ENCODE results near the gene NTSR2. TPM values are rescaled to one million over a fixed set of nuclear protein-coding genes. Genes with fewer than 3 reads are reported as not detected.
A peak's percentile ranks its signal among the peaks of the same experiment; 100 is the strongest.

The NTSR2 gene, protein sequence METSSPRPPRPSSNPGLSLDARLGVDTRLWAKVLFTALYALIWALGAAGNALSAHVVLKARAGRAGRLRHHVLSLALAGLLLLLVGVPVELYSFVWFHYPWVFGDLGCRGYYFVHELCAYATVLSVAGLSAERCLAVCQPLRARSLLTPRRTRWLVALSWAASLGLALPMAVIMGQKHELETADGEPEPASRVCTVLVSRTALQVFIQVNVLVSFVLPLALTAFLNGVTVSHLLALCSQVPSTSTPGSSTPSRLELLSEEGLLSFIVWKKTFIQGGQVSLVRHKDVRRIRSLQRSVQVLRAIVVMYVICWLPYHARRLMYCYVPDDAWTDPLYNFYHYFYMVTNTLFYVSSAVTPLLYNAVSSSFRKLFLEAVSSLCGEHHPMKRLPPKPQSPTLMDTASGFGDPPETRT
- total RNA-seq, result not detected

DNA sequence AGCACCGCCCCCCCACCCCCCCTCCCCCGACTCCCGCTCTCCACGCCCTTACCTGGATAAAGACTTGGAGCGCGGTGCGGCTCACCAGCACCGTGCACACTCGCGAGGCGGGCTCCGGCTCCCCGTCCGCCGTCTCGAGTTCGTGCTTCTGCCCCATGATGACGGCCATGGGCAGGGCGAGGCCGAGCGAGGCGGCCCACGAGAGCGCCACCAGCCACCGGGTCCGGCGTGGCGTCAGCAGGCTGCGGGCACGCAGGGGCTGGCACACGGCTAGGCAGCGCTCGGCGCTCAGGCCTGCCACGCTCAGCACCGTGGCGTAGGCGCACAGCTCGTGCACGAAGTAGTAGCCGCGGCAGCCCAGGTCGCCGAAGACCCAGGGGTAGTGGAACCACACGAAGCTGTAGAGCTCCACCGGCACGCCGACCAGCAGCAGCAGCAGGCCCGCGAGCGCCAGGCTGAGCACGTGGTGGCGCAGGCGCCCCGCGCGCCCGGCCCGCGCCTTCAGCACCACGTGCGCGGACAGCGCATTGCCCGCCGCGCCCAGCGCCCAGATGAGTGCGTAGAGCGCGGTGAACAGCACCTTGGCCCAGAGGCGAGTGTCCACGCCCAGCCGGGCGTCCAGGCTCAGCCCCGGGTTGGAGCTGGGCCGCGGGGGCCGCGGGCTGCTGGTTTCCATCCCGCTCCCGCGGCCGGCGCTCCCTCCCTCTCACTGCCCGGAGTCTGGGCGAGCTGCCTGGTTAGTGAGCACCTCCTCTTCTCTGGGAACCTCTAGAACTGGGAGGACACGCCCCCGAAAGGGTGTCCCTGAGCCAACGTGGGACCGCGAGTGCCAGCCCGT is at the start of gene NTSR2:
Gene NTSR2, minus strand, starts transcription at position 742 of the 838 bp plus-strand sequence. Its CDS starts 66 bp downstream, at position 676.
- ATAC-seq, result peak; percentile 98

DNA sequence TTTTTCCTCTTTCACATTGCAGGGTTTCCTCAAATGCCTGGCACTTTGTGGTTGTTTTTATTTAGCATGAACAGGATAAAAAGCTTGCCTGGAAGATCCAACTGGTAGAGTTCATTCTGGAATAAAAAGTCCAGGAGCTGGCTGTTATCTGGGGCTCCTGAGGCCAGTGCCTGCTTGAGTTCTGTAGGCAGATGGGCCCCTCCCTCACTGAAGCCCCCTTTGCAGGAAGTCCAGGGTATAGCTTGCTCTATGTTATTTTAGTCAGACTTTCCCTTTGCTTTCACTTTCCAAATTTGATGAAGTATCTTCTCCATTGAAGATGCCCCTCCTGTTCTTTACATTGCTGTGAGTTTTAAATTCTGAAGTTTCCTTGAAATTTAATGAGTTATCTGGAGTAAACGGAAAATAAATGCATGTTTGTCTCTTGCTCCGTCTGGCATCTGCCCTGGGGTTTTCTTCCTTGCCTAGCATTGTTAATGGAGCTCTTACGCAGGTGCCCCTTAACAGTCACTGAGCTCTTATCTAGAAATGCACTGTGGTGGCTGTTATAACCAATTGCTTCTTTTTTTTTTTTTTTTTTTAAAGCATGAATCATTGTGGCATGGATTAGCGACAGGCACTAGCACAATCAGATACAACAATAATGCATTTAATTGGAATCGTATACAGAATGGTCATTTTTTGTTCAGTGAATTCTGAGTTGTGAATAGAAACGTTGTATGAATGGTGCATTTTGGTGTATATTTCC is 49.4 kb upstream of the NTSR2 start:
- ATAC-seq (no peak), DNase-seq (ENCODE audit: low spot score) (no peak)

More for the DNA sequence above, at the start of gene NTSR2:
- peak; percentile 53 for DNase-seq (ENCODE audit: low spot score)

DNA sequence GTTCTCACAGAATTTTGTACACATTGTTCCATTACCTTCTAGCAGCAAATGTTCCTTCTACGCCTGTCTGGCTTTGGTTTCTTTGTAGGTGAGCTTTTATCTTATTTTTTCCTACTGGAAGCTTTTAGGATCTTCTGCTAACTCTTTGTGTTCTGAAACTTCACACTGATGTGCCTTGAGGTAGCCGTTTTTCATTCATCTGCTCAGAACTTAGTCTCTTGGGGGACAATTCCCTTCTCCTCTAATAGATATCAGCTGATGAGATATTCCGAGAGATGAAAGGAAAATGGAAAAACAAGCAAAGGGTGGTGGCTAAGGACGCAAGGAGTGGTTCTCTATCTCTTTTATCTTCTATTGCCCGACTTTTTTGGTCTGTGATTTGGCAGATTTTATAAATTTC is 48.6 kb upstream of the NTSR2 start:
- DNase-seq (ENCODE audit: low spot score) (no peak), ATAC-seq (no peak)

DNA sequence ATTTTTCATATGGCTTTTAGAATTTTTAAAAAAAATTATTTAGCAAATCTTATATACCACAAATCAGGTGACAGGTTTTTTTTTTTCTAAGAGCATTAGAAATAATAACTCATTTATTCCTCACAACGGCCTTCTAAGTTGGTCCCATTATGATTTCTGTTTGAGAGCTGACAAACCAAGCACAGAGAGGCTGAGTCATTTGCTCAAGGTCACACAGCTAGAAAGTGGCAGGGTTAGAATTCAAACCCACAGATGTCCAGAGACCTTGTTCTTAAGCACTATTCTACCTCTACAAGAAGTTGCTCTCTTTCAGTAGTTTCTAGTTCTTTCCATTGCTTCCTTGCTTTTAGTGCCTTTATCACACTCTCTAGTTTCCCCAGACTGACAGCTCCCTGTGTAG is 47.6 kb upstream of the NTSR2 start:
- ATAC-seq (no peak), DNase-seq (ENCODE audit: low spot score) (no peak)

DNA sequence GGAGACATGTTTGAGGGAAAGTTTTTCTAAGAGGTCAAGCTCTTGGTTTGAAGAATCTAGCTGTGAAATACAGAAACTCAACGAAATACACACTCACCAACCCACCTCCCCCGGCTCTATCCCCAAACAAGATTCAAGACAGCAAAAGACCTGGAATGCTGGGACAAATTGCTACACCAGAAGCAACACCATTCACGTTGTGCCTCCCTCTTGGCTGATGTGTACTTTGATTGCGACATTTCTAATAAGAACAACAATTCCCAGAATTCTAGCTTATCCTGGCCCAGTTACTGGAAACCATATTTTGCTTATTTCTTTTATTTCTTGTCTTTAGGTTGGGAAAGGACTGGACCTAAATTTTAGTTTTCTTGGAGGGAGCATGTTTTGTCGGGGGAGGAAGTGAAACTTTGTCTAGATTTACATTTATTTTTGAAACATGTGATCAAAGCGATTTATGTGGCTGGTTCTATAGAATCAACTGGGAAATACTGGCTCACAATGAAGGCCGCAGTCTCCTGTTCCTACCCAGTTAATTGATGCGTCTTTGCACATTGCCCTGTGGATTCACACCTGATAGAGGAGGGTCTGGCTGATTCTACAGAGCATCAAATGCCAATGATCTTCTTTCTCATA is 46.8 kb upstream of the NTSR2 start:
- peak; percentile 64 for DNase-seq (ENCODE audit: low spot score)
- ATAC-seq, result peak; percentile 63

DNA sequence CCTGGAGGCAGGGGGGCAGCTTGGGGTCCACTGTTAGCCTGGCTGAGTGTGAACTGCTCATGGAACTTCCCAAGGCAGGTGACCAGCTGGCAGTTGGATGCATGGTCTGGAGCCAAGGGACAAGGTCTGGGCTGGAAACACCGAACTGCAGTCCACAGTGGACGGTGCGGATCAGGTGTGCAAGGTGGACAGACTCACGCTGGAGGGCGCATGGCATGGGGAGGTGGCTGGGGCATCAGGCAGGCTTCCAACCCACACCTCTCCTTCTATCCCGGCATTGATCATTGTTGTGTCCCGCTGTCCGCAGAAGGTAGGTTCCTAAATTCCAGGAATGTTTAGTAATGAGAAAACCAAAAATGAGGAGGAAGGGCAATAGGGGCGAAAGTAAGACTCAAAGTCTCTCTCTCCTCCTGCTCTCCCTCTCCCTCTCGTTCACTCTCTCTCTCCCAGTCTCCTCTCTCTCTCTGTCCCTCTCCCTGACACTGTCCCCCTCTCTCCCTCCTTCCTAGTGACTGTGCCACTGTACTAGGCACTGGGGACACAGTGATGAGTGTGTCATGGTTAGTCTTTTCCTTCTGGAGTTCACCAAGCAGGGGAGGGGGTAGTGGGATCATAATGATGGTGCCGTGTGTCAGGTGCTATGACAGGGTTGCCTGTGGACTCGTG is 46.1 kb upstream of the NTSR2 start:
- DNase-seq (ENCODE audit: low spot score) (peak; percentile 95), ATAC-seq (peak; percentile 90)

DNA sequence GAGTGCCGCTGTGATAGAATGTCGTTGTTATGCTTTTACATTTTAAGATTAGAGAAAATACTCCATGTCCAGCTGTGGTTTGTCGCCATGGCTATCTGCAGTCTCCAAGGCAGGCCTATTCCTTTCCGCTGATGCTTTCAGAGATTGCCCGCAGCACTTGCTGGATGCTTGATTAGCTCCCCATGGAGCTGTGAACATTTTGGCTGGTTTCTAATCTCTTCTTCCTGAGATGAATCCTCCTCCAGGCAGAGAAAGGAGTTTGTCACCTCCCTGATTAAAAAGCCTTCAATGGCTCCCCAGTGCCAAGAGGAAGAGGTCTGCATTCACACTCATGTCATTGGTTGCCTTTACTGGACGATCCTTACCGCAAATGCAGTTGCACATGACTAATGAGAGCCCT is 43.8 kb upstream of the NTSR2 start:
- ATAC-seq (no peak), DNase-seq (ENCODE audit: low spot score) (no peak)

DNA sequence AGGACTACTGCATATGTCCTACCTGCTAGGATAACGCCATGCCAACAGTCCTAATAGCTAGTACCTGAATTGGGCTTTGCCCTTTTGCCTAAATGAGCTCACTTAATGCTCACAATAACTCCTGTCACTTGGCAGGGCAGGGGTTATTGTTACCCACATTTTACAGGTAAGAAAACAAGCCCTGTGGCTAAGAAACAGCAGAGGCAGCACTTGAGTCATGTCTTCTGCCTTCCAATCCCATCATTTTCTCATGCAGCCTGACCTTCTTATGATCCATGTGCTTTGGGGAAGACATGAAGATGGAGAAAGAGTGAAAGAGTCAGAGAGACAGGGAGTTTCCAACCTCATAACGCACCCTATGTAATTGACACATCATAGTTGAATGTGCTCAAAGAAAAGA is 42.9 kb upstream of the NTSR2 start:
- DNase-seq (ENCODE audit: low spot score) (no peak), ATAC-seq (no peak)

DNA sequence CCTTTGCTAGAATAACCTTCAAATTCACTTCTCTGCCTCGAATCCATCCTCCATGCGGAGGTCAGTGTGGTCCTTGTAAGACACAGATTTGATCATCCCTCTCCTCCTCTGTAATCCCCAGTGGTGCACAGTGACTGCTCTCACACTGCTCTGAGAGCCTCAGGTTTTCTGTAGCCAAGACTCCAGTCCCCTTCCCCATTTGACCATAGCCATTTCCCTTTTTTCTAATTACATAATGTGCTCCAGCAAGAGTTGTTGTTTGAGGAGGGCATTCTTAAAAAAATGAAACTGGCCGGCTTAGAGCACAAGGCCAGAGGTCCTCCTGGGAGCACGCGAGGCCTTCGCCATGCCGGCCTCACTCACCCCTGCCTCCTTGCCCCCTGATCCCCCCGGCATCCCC is 41.8 kb upstream of the NTSR2 start:
- DNase-seq (ENCODE audit: low spot score) (no peak), ATAC-seq (no peak)

DNA sequence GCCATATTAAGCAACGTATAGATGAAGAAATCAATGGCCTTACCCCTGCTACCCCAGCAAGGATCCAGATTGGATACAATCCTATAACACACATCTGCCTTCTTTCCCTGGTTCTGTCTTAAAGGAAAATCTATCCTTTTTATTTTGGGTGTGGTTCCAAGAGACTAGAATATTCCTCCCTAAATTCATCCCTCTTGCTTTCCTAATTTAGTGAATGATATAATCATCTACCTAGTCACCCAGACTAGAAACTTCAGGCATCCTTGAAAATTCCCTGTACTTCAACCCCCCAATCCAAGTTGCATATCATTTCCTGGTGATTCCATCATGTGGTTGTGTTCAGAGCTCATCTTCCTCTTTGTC is 41.3 kb upstream of the NTSR2 start:
- DNase-seq (ENCODE audit: low spot score) (no peak), ATAC-seq (no peak)

DNA sequence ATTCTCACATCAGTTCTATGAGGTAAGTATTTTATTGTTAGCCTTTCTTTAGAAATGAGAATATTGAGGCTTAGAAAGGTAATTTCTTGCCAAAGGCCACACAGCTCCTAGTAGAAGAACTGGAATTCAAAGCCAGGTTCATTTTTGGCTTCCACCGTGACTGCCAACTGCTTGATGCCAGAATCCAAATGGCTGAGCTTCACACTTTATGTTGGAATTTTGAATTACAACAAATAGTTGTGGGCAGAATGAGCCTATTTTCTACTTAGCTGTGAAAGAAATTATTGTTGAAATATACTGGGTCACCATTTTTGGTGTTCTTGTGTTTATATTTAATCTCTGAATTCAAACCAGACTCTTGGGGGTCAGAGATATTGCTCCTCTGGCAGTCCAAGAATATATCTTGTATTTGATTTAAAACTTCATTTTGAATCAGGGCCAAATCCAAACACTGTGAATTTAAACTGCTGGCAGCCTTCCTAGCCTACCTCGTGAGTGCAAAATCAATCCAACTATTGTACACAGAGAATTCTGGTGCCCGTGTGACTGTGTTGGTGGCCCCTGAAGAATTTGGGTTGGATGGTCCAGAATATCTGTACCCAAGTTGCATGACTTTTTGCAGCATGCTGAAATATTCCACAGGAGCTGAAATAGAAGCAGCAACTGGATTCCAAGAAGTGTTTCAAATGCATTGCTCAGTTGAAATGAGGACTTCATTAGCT is 40.8 kb upstream of the NTSR2 start:
- ATAC-seq (no peak), DNase-seq (ENCODE audit: low spot score) (no peak)

DNA sequence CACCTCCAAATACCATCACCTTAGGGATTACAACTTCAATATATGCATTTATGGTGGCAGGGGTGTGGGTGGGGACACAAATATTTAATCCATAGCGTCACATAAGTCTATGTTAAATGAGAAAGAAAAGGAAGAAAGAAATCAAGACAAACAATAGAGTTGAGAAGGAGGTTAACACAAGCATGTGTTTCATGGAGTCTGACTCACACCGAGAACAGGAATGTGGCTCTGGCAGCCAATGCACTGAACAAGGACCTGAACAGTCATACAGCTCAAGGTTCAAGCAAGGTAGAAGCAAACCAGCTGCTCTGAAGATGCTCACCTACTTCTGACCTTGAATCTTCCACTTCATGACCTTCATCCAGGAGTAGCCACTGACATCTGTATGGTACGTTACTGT is 40.2 kb upstream of the NTSR2 start:
- DNase-seq (ENCODE audit: low spot score), result no peak
- ATAC-seq, result no peak

DNA sequence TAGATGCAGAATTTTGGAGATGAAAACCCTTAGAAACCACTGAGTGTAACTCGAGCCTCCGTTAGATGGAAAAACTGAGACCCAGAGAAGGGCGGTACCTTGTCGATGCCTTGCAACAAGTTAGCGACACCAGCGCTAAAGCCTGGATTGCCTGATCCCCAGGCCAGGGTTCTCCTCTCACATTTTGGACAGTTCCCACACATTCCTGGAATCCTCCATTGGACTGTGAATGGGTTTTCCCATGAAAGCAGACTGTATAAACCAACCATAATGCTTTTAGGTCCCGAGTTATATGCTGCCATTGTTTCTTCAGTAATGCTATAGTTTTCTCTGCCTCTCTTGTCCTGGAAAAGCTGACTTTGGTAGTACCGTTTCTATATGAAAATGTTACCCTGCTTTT is 39.3 kb upstream of the NTSR2 start:
- ATAC-seq, result no peak

DNA sequence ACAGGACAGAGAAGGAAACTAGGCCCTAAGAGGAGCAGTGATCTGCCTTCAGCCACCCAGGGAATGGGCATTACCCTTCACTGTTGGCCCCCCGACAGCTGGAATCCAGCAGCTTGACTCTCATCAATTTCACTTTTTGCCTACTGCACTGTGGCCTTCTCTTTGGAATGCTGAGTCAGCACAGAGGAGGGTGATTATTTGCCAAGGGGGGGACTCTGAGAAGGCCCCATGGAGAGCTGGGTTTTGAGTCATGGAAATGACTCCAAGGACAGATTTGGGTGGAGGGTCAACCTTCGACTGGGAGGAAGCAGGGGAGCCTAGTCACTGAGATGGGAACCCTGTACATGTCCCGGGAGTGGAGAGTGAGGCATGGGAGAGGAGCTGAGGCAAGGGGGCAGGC is 38.1 kb upstream of the NTSR2 start:
- DNase-seq (ENCODE audit: low spot score) (no peak), ATAC-seq (no peak)

More for the DNA sequence above, 39.3 kb upstream of the NTSR2 start:
- no peak for DNase-seq (ENCODE audit: low spot score)

DNA sequence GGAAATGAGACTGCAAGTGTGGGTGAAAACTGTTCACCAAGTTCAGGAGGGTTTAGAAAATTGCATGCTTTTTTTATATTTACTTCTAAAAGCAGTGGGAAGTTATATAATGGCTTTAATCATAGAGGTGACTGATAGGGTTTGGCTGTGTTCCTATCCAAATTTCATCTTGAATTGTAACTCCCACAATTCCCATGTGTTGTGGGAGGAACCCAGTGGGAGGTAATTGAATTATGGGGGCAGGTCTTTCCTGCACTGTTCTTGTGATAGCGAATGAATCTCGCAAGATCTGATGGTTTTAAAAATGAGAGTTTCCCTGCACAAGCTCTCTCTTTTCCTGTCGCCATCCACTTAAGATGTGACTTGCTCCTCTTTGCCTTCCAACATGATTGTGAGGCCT is 35.7 kb upstream of the NTSR2 start:
- DNase-seq (ENCODE audit: low spot score) (no peak), ATAC-seq (no peak)

DNA sequence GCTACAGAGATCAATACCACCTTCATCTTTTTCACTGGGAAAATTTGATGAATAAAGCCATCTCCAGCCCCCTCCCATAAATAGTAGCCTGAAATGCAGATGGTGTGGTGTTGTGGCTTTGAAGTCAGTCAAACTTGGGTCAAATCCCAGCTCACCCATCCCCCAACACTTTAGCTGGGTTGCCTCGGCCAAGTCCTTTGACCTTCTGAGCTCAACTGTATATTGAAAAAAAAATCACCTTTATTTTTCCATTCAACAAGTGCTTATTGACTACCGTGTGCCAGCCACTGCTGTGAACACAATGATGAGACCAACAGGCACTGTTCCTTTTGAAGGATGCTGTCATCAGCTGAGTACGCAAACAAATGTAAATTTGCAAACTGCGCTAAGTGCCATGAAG is 35.1 kb upstream of the NTSR2 start:
- peak; percentile 55 for ATAC-seq
- no peak for DNase-seq (ENCODE audit: low spot score)

DNA sequence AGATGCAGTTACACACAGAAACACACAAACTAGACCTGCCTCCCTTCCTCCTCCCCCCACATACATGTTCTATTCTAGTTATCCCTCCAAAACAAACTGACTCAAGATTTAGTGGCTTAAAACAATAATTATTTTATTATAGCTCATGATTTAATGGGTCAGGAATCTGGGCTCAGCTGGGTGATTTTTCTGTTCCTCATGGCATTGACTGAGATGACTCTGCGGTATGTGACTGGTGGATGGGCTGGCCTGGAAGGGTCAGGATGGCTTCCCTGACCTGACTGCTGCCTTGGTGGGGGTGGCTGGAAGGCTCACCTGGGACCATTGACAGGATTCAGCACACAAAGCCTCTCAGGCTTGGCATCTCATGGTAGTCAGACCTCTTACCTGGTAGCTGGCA is 33.7 kb upstream of the NTSR2 start:
- DNase-seq (ENCODE audit: low spot score), result no peak

DNA sequence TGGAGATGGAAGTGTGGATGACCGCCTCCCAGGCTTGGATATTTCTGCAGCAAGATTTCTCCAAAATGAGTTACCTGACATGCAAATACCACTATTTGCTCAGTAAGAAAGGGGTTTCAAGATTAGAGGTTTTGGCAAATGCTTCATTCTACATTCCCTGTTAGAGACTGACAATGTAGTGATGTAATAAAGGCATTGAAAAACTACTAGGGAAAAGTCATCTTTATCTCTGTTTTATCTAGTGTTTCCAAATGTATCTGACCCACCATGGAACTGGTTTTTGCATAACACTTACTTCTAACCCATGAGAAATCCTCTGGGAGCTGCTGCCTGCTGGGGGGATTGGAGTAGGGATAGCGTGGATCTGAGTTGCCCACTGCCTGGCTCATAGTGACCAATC is 33.0 kb upstream of the NTSR2 start:
- no peak for DNase-seq (ENCODE audit: low spot score)
- ATAC-seq, result no peak

More for the DNA sequence above, 33.7 kb upstream of the NTSR2 start:
- ATAC-seq, result no peak

DNA sequence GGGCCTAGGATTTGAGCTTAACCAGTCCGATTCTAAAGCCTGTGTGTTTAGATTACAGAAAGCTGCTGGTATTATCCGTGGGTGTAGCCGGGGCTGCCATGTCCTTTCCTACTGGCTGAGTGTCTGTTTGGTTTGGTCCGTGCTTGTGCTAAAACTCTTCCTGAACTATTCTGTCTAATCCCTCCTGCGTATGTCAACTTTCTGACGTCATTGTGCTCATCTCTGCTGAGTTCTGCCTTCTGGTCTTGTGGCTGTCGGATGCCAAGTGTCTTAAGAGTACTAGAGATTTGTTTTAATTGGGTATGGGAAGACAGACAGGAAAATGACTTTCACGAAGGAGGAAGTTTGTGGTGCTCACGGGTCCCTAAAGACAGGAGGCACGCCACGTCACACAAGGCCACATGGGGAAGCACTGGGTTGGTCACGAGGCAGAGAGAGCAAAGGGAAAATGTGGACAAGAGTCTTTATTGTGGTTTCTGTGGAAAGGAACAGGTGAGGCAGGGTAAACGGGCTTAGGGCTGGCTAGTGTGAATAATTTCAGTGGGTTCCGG is 31.8 kb upstream of the NTSR2 start:
- no peak for DNase-seq (ENCODE audit: low spot score)
- ATAC-seq, result no peak
